Naive thymus-derived CD4-positive, alpha-beta T cell (primary cell): Measurements from ENCODE around the gene CEP44. TPM values are rescaled to one million over a fixed set of nuclear protein-coding genes. Genes with fewer than 3 reads are reported as not detected.

ENCODE experiments used
- ATAC-seq: fragments of 150-1000 bp; cut with Tn5 transposase; 2 replicates; pipeline ENCODE4 v1.10.0; 2021; ENCODE audit warnings: mild to moderate bottlenecking, moderate library complexity
- CTCF ChIA-PET: fragments of 350-600 bp; sonication (Branson Sonifier 250); formaldehyde crosslinking; loops from one replicate; lab custom pipeline; 2021; ENCODE audit warnings: antibody characterized with exemption; lab: Charles Lee
- POLR2A ChIA-PET: fragments of 350-600 bp; sonication (Branson Sonifier 250); formaldehyde crosslinking; loops from one replicate; lab custom pipeline; 2021; ENCODE audit warnings: antibody characterized with exemption, inconsistent platforms; lab: Charles Lee
- DNase-seq, 9 donors: peaks; one replicate each; pipeline versions ENCODE4 v3.0.0 to v3.0.0-alpha.2; 2020 to 2022; ENCODE audit warnings: mixed read lengths in 1 of 9
- H3K27ac ChIP-seq: one replicate; pipeline ENCODE4 v1.7.0; 2013; ENCODE audit warnings: mild to moderate bottlenecking, low read depth, low read length, moderate library complexity
- H3K27me3 ChIP-seq, 2 donors: one replicate each; pipeline ENCODE4 v1.7.0; 2013; ENCODE audit warnings: low read length in 2 of 2, mild to moderate bottlenecking in 2 of 2, moderate library complexity in 2 of 2; ENCODE audit not compliant: control insufficient read depth in 2 of 2, insufficient read depth in 2 of 2
- H3K36me3 ChIP-seq, 3 experiments: 1 replicate in 2 of 3; 2 replicates in 1 of 3; pipeline ENCODE4 v1.7.0; 2013; ENCODE audit warnings: low read length in 3 of 3, mild to moderate bottlenecking in 3 of 3, moderate library complexity in 1 of 3; ENCODE audit not compliant: insufficient read depth in 3 of 3, control insufficient read depth in 2 of 3
- H3K4me1 ChIP-seq, 2 donors: one replicate each; pipeline ENCODE4 v1.7.0; 2013; ENCODE audit warnings: low read length in 2 of 2, mild to moderate bottlenecking in 2 of 2, moderate library complexity in 1 of 2; ENCODE audit not compliant: control insufficient read depth in 2 of 2, insufficient read depth in 2 of 2
- H3K4me3 ChIP-seq: 2 replicates; pipeline ENCODE4 v1.7.0; 2013; ENCODE audit warnings: mild to moderate bottlenecking, low read length
- H3K9me3 ChIP-seq, 3 experiments: 1 replicate in 2 of 3; 2 replicates in 1 of 3; pipeline ENCODE4 v1.7.0; 2013; ENCODE audit warnings: low read length in 3 of 3; ENCODE audit not compliant: control insufficient read depth in 2 of 3
- H3K27ac Mint-ChIP-seq, 9 donors: one replicate each; pipeline ENCODE4 v1.8.0; 2020 to 2022; ENCODE audit warnings: mixed read lengths in 9 of 9, mild to moderate bottlenecking in 8 of 9, moderate library complexity in 5 of 9, inconsistent platforms in 2 of 9
- H3K27me3 Mint-ChIP-seq, 5 donors: one replicate each; pipeline ENCODE4 v1.8.0; 2021 to 2022; ENCODE audit warnings: mixed read lengths in 5 of 5, mild to moderate bottlenecking in 1 of 5
- H3K36me3 Mint-ChIP-seq, 5 donors: one replicate each; pipeline ENCODE4 v1.8.0; 2020 to 2022; ENCODE audit warnings: mixed read lengths in 5 of 5, mild to moderate bottlenecking in 3 of 5, inconsistent platforms in 1 of 5
- H3K4me1 Mint-ChIP-seq, 7 donors: one replicate each; pipeline ENCODE4 v1.8.0; 2020 to 2022; ENCODE audit warnings: mixed read lengths in 7 of 7, mild to moderate bottlenecking in 3 of 7, inconsistent platforms in 1 of 7
- H3K4me3 Mint-ChIP-seq, 10 donors: one replicate each; pipeline ENCODE4 v1.8.0; 2020 to 2022; ENCODE audit warnings: mild to moderate bottlenecking in 10 of 10, mixed read lengths in 10 of 10, moderate library complexity in 6 of 10, inconsistent platforms in 2 of 10
- H3K9me3 Mint-ChIP-seq, 11 donors: one replicate each; pipeline ENCODE4 v1.8.0; 2020 to 2022; ENCODE audit warnings: mixed read lengths in 11 of 11, mild to moderate bottlenecking in 4 of 11, inconsistent platforms in 1 of 11, moderate library complexity in 1 of 11
- intact Hi-C, 2 donors: fragments of 100-400 bp; cut with micrococcal nuclease; formaldehyde crosslinking; loops; one replicate each; pipeline ENCODE4 v1.15.1; 2023
- polyA plus RNA-seq, 2 donors: library from polyadenylated mRNA; unstranded; fragments of 300-500 nt; fragmentation: Illumina TruSeq; gene quantifications; one replicate each; pipeline ENCODE4 v1.2.3, GENCODE V29; 2021
- total RNA-seq, 6 experiments: library from RNA in 5 of 6; stranded (reverse) in 5 of 6; gene quantifications; 1 replicate in 5 of 6; 2 replicates in 1 of 6; pipeline ENCODE4 v1.2.3 and lab custom pipeline; 2021 to 2026

CEP44 gene
- total and polyA plus RNA-seq, 7 experiments from 2014 or later = 6.4 to 28.2 (median 18.0) TPM

DNA sequence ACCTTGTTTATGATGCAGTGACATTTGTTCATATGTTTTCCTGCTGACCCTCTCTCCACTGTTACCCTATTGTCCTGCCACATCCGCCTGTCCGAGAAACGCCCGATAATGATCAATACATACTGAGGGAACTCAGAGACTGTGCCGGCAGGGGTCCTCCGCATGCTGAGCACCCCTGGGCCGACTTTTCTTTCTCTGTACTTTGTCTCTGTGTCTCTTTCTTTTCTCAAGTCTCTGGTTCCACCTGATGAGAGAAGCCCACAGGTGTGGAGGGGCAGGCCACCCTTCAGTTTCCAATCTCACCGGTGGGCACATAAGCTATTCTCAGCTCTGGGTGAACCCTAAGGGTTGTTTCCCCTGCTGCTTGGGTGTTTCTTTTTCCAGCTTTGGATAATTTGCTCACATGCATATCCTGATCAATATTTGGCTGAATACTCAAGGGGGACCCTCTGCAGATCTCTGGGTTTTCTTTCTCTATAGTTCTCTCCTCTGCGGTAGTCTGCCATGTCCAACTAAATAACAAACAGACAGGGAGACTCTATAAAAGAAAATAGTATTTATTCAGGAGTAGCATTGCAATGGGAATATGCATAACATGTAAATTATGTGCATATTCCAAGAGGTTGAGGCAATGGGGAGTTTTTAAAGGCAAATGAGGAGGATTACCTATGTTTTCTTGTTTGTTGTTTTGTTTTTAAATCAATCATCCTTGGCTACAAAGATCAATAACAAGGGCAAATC is 97.2 kb downstream of the CEP44 start:
- ChIA-PET POLR2A (no interaction called here), CTCF (no interaction called here)
- DNase-seq (no peak), ATAC-seq (no peak)
- peaks cover 5 to 25% (median 7%) of the 10 kb centered on the region in 5 donors for H3K27me3 Mint-ChIP-seq
- H3K36me3 Mint-ChIP-seq = no peaks in the 10 kb centered on the region
- H3K4me1 Mint-ChIP-seq = no peaks in the 10 kb centered on the region
- Histone ChIP-seq H3K9me3 (no peaks in the 10 kb centered on the region), H3K27me3 (no peaks in the 10 kb centered on the region), H3K4me3 (no peak overlapping the region), H3K27ac (no peak overlapping the region), H3K36me3 (no peaks in the 10 kb centered on the region), H3K4me1 (no peaks in the 10 kb centered on the region)
- H3K9me3 Mint-ChIP-seq = no peaks in the 10 kb centered on the region
- no peak overlapping the region for H3K4me3 Mint-ChIP-seq
- no peak overlapping the region for H3K27ac Mint-ChIP-seq
- intact Hi-C loops = no loop called here

DNA sequence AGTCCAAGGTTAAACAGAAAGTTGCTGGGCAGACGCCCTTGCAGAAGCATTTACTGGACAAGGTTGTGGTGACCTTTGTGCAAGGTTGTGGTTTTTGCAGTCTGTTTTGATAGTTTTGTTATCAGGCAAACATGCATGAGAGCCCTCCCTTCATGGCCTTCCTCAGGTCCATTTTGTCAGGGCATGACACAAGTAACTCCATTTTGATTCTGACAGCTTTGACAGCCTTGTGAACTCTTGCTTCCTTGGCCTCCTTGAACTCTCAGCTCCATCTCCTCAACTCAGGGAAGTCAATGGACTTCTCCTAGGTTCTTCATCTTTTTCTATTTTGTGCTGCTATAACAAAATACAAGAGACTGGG is 97.7 kb downstream of the CEP44 start:
- DNase-seq (no peak), ATAC-seq (no peak)
- Mint-ChIP-seq H3K9me3 (no peaks in the 10 kb centered on the region), H3K4me1 (no peaks in the 10 kb centered on the region), H3K4me3 (no peak overlapping the region), H3K27ac (no peak overlapping the region), H3K36me3 (no peaks in the 10 kb centered on the region), H3K27me3 (peaks cover 4 to 22% (median 5%) of the 10 kb centered on the region in 5 donors)
- H3K27me3 ChIP-seq = no peaks in the 10 kb centered on the region
- POLR2A ChIA-PET = no interaction called here
- CTCF ChIA-PET = no interaction called here
- no peak overlapping the region for H3K27ac ChIP-seq
- H3K4me1 ChIP-seq = no peaks in the 10 kb centered on the region
- intact Hi-C loops = no loop called here
- H3K36me3 ChIP-seq = no peaks in the 10 kb centered on the region
- no peak overlapping the region for H3K4me3 ChIP-seq
- no peaks in the 10 kb centered on the region for H3K9me3 ChIP-seq

Other genes starting within 250 kb of the CEP44 start
- 10 to 100 TPM; 10.4 to 25.7 (median 23.3) TPM for gene FBXO8, start 244 bp upstream of the CEP44 start, total RNA-seq
- 10 to 100 TPM; 13.8 to 17.3 TPM for gene FBXO8, start 244 bp upstream of the CEP44 start, polyA plus RNA-seq
- 10 to 100 TPM in 1 of 5 experiments, 1 to 10 TPM in 4; 2.5 to 13.5 (median 4.6) TPM for gene HPGD, start 238.6 kb downstream of the CEP44 start, total RNA-seq
- gene HPGD, start 238.6 kb downstream of the CEP44 start, polyA plus RNA-seq = 10 to 100 TPM in 1 of 2 donors, 1 to 10 TPM in 1; 7.5 to 13.1 TPM